Keratinocyte (primary cell): Measurements from ENCODE around the gene WBP4.

Experiments used
- CTCF ChIP-seq, 3 experiments: IDR thresholded peaks in 1 of 3; conservative IDR thresholded peaks in 1 of 3; optimal IDR thresholded peaks in 1 of 3; 2 replicates in 2 of 3; 3 replicates in 1 of 3; pipeline versions ENCODE3 to v1.5.1; 2011; ENCODE audit warnings: low read length in 3 of 3, mild to moderate bottlenecking in 3 of 3, moderate library complexity in 2 of 3, control low read depth in 1 of 3, inconsistent platforms in 1 of 3; ENCODE audit not compliant: insufficient read depth in 2 of 3; ENCODE audit errors: extremely low read depth in 1 of 3
- EZH2 ChIP-seq: IDR thresholded peaks from one replicate; pipeline ENCODE4 v1.6.1; 2012; ENCODE audit warnings: inconsistent platforms, mild to moderate bottlenecking, low read length, moderate library complexity

GRCh38 chr13:41015920-41016319 lies 45.4 kb upstream of the WBP4 start:
- TF ChIP-seq CTCF (optimal IDR thresholded peaks at IDR 0.05 in 1 of 3, IDR thresholded peaks at IDR 0.05 in 1 of 3, conservative IDR thresholded peaks at IDR 0.05 in 1 of 3; ENCODE audit: extremely low read depth in 1 of 3, insufficient read depth in 2 of 3, low read length in 3 of 3) (no peak), EZH2 (no peak)
